Prostate gland (tissue), 2 donors: ENCODE measurements around the gene CYP46A1. TPM values are rescaled to one million over a fixed set of nuclear protein-coding genes. Genes with fewer than 3 reads are reported as not detected.

Experiments used
- DNase-seq: peaks from one replicate; pipeline ENCODE4 v3.0.0-alpha.2; 2019; ENCODE audit warnings: low spot score
- H3K27ac ChIP-seq, 2 donors: fragments of 200-600 bp; sonication (generic); 2 replicates each; pipeline ENCODE4 v1.5.1; 2017 to 2019
- H3K27me3 ChIP-seq: fragments of 200-600 bp; sonication (generic); replicated peaks from 2 replicates; pipeline ENCODE4 v1.5.1; 2019; ENCODE audit not compliant: insufficient read depth
- H3K36me3 ChIP-seq, 2 donors: fragments of 200-600 bp; sonication (generic); 1 replicate in 1 of 2; 2 replicates in 1 of 2; pipeline versions ENCODE4 v1.5.1 to v1.8.1; 2017 to 2019
- H3K4me1 ChIP-seq: fragments of 200-600 bp; sonication (generic); replicated peaks from 2 replicates; pipeline ENCODE4 v1.5.1; 2019
- H3K4me3 ChIP-seq, 2 donors: fragments of 200-600 bp; sonication (generic); 2 replicates each; pipeline ENCODE4 v1.5.1; 2017 to 2019
- H3K9me3 ChIP-seq: fragments of 200-600 bp; sonication (generic); 2 replicates; pipeline ENCODE4 v1.5.1; 2017
- CTCF ChIP-seq, 4 experiments: fragments of 200-600 bp in 2 of 4; fragments of 450-650 bp in 2 of 4; sonication (generic) in 2 of 4; IDR thresholded peaks; 1 replicate in 3 of 4; 2 replicates in 1 of 4; pipeline ENCODE4 v1.5.1; 2016 to 2019; ENCODE audit warnings: antibody characterized with exemption in 4 of 4, mild to moderate bottlenecking in 2 of 4, moderate library complexity in 2 of 4
- POLR2A ChIP-seq: fragments of 450-650 bp; IDR thresholded peaks from one replicate; pipeline ENCODE4 v1.6.1; 2016; ENCODE audit warnings: antibody characterized with exemption, mild to moderate bottlenecking
- POLR2AphosphoS5 ChIP-seq: sonication (generic); formaldehyde crosslinking; IDR thresholded peaks from one replicate; pipeline ENCODE4 v1.6.1; 2017; ENCODE audit warnings: antibody characterized with exemption
- WGBS: methylation state at CpG from one replicate; pipeline ENCODE4 v1.1.5; 2018; 5-methylcytosine and 5-hydroxymethylcytosine counted together
- intact Hi-C: fragments of 100-400 bp; cut with DNase I; formaldehyde crosslinking; loops from one replicate; pipeline ENCODE4 v1.14.2; 2022
- total RNA-seq, 2 donors: library from RNA; depleted of rRNA; stranded (reverse); fragments of >200 nt; gene quantifications; one replicate each; pipeline ENCODE4 v1.1.0, GENCODE V29; 2016

Gene CYP46A1
- total RNA-seq, 2 donors from 2014 or later, result 0.46 to 6.5 TPM

DNA sequence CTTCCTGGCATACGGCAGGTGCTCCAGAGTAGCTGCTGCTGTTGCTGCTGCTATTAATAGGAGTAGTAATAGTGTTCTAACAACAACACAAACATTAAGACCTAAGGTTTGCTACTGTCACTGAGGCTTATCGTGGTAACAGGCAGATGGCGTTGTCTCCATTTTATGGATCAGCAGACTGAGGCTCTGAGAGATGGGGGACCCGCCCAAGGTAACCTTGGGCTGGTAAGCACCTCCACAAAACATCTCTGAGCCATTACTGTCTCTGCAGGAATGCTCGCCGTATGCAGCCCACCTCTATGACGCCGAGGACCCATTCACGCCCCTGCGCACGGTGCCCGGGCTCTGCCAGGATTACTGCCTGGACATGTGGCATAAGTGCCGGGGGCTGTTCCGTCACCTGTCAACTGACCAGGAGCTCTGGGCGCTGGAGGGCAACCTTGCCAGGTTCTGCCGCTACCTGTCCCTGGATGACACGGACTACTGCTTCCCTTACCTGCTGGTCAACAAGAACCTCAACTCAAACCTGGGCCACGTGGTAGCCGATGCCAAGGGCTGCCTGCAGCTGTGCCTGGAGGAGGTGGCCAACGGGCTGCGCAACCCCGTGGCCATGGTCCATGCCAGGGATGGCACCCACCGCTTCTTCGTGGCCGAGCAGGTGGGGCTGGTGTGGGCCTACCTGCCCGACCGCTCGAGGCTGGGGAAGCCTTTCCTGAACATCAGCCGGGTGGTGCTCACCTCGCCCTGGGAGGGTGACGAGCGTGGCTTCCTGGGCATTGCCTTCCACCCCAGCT is 31.9 kb upstream of the CYP46A1 start:
- intact Hi-C loops, result no loop called here
- TF ChIP-seq POLR2AphosphoS5 (no peak), POLR2A (no peak), CTCF (IDR thresholded peaks at IDR 0.05) (no peak)
- no peak for DNase-seq
- no peaks in the 10 kb centered on the region for H3K36me3 ChIP-seq
- H3K4me3 ChIP-seq, result no peak overlapping the region
- 96% methylated on average over 30 of the region's 32 CpGs for WGBS
- no peaks in the 10 kb centered on the region for H3K4me1 ChIP-seq
- H3K27me3 ChIP-seq, result no peaks in the 10 kb centered on the region
- H3K27ac ChIP-seq, result no peak overlapping the region
- H3K9me3 ChIP-seq, result no peaks in the 10 kb centered on the region

DNA sequence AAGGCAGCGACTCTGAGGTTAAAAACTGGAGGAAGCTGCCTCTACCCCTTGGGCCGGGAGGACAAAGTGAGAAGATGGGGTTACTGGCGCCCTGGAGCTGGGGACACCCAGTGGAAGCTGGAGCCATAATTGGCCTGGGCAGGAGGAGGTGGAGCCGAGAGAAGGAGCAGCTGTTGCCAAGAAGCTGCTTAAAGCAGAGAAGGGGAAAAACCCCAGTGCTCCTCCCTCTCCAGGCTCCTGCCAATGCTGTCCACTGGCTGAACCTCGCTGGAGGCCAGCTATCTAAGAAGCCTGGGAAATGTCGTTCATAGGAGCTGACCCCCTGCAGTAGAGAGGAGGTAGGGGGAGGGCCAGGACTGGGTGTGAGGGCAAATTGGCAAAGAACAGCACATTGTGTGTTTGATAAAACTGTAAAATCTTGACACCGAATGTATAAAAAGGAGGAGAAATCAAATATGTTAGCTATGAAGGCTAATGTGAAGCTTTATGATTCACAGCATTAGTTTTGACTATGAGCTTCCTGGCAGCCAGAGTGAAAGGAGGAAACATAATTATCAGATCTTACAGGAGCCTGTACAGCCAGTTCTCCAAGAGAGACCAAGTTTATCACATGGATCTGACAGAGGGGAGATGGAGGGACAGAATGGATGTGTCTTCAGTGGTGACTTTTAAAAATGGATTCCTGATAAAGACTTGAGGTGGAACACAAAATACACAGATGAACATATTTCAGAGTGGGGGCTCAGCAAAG is 29.7 kb upstream of the CYP46A1 start:
- H3K27me3 ChIP-seq, result peaks cover 3% of the 10 kb centered on the region
- 23% methylated on average over 7 of the region's 7 CpGs for WGBS
- H3K9me3 ChIP-seq, result no peaks in the 10 kb centered on the region
- H3K27ac ChIP-seq, result no peak overlapping the region
- H3K36me3 ChIP-seq, result no peaks in the 10 kb centered on the region
- H3K4me3 ChIP-seq, result no peak overlapping the region
- intact Hi-C loops, result no loop called here
- H3K4me1 ChIP-seq, result no peaks in the 10 kb centered on the region
- no peak for TF ChIP-seq CTCF (IDR thresholded peaks at IDR 0.05)
- TF ChIP-seq POLR2AphosphoS5, result peak; percentile 25
- peak; percentile 67 for DNase-seq

DNA sequence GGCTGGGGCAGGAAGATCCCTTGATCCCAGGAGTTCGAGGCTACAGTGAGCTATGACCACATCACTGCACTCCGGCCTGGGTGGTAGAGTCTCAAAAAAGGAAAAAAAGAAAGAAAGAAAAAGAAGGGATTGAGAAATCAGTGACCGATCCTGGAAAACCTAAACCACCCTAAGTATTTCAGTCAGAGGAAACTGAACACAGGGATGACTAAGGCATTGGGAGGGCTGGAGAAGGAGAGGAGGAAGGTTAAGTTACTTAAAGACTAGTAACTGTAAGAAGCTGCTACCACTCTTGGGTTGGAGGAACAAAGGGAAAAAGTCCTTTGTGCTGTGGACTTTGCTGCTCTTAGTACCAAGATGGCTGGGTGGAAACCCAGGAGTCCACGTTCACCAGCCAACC is 28.6 kb upstream of the CYP46A1 start:
- Histone ChIP-seq H3K4me1 (no peaks in the 10 kb centered on the region), H3K27ac (no peak overlapping the region), H3K4me3 (no peak overlapping the region), H3K27me3 (peaks cover 11% of the 10 kb centered on the region), H3K9me3 (no peaks in the 10 kb centered on the region), H3K36me3 (no peaks in the 10 kb centered on the region)
- intact Hi-C loops, result no loop called here
- DNase-seq, result no peak
- TF ChIP-seq CTCF (IDR thresholded peaks at IDR 0.05) (no peak), POLR2A (no peak), POLR2AphosphoS5 (no peak)
- 94% methylated on average over 4 of the region's 4 CpGs for WGBS

DNA sequence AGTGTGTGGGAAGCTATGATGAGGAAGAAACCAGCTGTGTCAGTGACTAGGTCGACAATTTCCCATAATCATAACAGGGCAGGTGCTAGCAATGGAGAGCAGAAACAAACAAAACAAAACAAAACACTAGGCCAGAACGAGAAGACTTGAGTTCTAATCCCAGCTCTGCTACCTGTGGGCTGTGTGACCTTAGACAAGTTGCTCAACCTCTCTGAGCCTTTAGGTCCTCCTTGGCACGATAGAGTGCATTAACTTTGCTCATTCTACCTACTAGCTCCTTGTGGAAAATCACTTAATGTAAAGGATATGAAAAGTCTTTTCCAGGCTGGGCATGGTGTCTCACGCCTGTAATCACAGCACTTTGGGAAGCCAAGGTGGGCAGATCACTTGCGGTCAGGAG is 27.9 kb upstream of the CYP46A1 start:
- Histone ChIP-seq H3K27ac (no peak overlapping the region), H3K27me3 (peaks cover 12% of the 10 kb centered on the region), H3K4me3 (no peak overlapping the region), H3K4me1 (no peaks in the 10 kb centered on the region), H3K36me3 (no peaks in the 10 kb centered on the region), H3K9me3 (no peaks in the 10 kb centered on the region)
- 91% methylated on average over 5 of the region's 5 CpGs for WGBS
- TF ChIP-seq CTCF (IDR thresholded peaks at IDR 0.05) (no peak), POLR2A (no peak), POLR2AphosphoS5 (no peak)
- no peak for DNase-seq
- intact Hi-C loops, result no loop called here
